Uterus (tissue), 2 donors: ENCODE data around the gene SLC39A11.

Experiments used
- POLR2A ChIP-seq, 2 donors: fragments of 450-650 bp; IDR thresholded peaks; one replicate each; pipeline ENCODE4 v1.6.1; 2016; ENCODE audit warnings: antibody characterized with exemption in 2 of 2, mild to moderate bottlenecking in 1 of 2, moderate library complexity in 1 of 2
- TF ChIP-seq, protein P1 (sequence below), 4 experiments: fragments of 200-600 bp in 2 of 4; fragments of 450-650 bp in 2 of 4; sonication (generic) in 2 of 4; IDR thresholded peaks; one replicate each; pipeline ENCODE4 v1.5.1; 2016 to 2019; ENCODE audit warnings: antibody characterized with exemption in 4 of 4, mild to moderate bottlenecking in 2 of 4, moderate library complexity in 1 of 4

DNA sequence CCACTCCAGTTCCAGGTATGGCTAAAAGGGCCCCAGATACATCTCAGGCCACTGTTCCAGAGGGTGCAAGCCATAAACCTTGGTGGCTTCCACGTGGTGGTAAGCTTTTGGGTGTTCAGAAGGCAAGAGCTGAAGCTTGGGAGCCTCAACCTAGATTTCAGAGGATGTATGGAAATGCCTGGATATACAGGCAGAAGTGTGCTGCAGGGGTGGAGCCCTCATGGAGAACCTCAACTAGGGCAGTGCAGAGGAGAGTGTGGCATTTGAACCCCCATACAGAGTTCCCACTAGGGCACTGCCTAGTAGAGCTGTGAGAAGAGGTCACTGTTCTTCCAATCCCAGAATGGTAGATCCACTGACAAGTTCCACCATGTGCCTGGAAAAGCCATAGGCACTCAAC lies 267.3 kb downstream of the SLC39A11 start:
- TF ChIP-seq, protein P1, sequence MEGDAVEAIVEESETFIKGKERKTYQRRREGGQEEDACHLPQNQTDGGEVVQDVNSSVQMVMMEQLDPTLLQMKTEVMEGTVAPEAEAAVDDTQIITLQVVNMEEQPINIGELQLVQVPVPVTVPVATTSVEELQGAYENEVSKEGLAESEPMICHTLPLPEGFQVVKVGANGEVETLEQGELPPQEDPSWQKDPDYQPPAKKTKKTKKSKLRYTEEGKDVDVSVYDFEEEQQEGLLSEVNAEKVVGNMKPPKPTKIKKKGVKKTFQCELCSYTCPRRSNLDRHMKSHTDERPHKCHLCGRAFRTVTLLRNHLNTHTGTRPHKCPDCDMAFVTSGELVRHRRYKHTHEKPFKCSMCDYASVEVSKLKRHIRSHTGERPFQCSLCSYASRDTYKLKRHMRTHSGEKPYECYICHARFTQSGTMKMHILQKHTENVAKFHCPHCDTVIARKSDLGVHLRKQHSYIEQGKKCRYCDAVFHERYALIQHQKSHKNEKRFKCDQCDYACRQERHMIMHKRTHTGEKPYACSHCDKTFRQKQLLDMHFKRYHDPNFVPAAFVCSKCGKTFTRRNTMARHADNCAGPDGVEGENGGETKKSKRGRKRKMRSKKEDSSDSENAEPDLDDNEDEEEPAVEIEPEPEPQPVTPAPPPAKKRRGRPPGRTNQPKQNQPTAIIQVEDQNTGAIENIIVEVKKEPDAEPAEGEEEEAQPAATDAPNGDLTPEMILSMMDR (IDR thresholded peaks at IDR 0.05): no peak
- TF ChIP-seq POLR2A (IDR thresholded peaks at IDR 0.05): no peak
